SK-N-SH treated with all-trans-retinoic acid at 6 μM for 48 hours (cell line): ENCODE measurements around the gene ELAVL1.

Source experiments
- ARNTL ChIP-seq: fragments of 450-650 bp; formaldehyde crosslinking; IDR thresholded peaks from 2 replicates; pipeline ENCODE4 v1.5.0; 2020; ENCODE audit warnings: low read depth, mild to moderate bottlenecking, moderate library complexity, borderline replicate concordance
- BACH2 ChIP-seq: fragments of 250-450 bp; sonication (Bioruptor Pico); IDR thresholded peaks from 2 replicates; pipeline ENCODE4 v1.9.0; 2021; ENCODE audit warnings: mild to moderate bottlenecking, borderline replicate concordance
- CREB5 ChIP-seq: fragments of 250-450 bp; sonication (Bioruptor Pico); IDR thresholded peaks from 2 replicates; pipeline ENCODE4 v1.5.1; 2020; ENCODE audit warnings: low read depth, mild to moderate bottlenecking, moderate library complexity
- CSDC2 ChIP-seq: fragments of 250-450 bp; sonication (Bioruptor Pico); IDR thresholded peaks from 2 replicates; pipeline ENCODE4 v1.5.0; 2020; ENCODE audit warnings: mild to moderate bottlenecking, moderate library complexity
- CSRNP3 ChIP-seq: fragments of 250-450 bp; sonication (Bioruptor Pico); IDR thresholded peaks from 2 replicates; pipeline ENCODE4 v1.5.1; 2021; ENCODE audit warnings: mild to moderate bottlenecking, moderate library complexity
- GLIS3 ChIP-seq: fragments of 250-450 bp; sonication (Bioruptor Pico); IDR thresholded peaks from 2 replicates; pipeline ENCODE4 v1.5.0; 2020; ENCODE audit warnings: mild to moderate bottlenecking, moderate library complexity
- OSR1 ChIP-seq: fragments of 250-450 bp; sonication (Bioruptor Pico); IDR thresholded peaks from 2 replicates; pipeline ENCODE4 v1.8.0; 2022; ENCODE audit warnings: moderate library complexity, mild to moderate bottlenecking, inconsistent platforms
- PATZ1 ChIP-seq: fragments of 250-450 bp; sonication (Bioruptor Pico); IDR thresholded peaks from 2 replicates; pipeline ENCODE4 v1.8.0; 2020; ENCODE audit warnings: mild to moderate bottlenecking, moderate library complexity, borderline replicate concordance
- POU6F1 ChIP-seq: fragments of 250-450 bp; sonication (Bioruptor Pico); IDR thresholded peaks from 2 replicates; pipeline ENCODE4 v1.8.0; 2021; ENCODE audit warnings: low read depth, mild to moderate bottlenecking, moderate library complexity, borderline replicate concordance
- RARB ChIP-seq: fragments of 250-450 bp; sonication (Bioruptor Pico); IDR thresholded peaks from 2 replicates; pipeline ENCODE4 v1.8.0; 2021; ENCODE audit warnings: mild to moderate bottlenecking, moderate library complexity
- SNAI2 ChIP-seq: fragments of 250-450 bp; sonication (Bioruptor Pico); IDR thresholded peaks from 2 replicates; pipeline ENCODE4 v1.5.0; 2020; ENCODE audit warnings: mild to moderate bottlenecking, moderate library complexity
- ZFP3 ChIP-seq: fragments of 250-450 bp; sonication (Bioruptor Pico); IDR thresholded peaks from 2 replicates; pipeline ENCODE4 v1.5.0; 2020; ENCODE audit warnings: mild to moderate bottlenecking, moderate library complexity

GRCh38 chr19:7919610-7920518 is 85.6 kb downstream of the ELAVL1 start, which contains the start of gene SNAPC2:
- TF ChIP-seq CSRNP3 (CRISPR knock-in tag) (no peak), ZFP3 (no peak), POU6F1 (CRISPR knock-in tag) (no peak), GLIS3 (CRISPR knock-in tag) (no peak), RARB (no peak), ARNTL (no peak), PATZ1 (CRISPR knock-in tag) (no peak), SNAI2 (CRISPR knock-in tag) (no peak), OSR1 (CRISPR knock-in tag) (no peak), BACH2 (CRISPR knock-in tag) (no peak), CSDC2 (no peak), CREB5 (CRISPR knock-in tag) (no peak)
